Right atrium auricular region (tissue), 2 donors: Measurements from ENCODE around the gene OAS3. TPM values are rescaled to one million over a fixed set of nuclear protein-coding genes. Genes with fewer than 3 reads are reported as not detected.
A peak's percentile ranks its signal among the peaks of the same experiment; 100 is the strongest.

Source experiments
- DNase-seq: peaks from one replicate; pipeline ENCODE4 v3.0.0-alpha.2; 2019; ENCODE audit warnings: low spot score
- H3K27ac ChIP-seq, 2 donors: fragments of 200-600 bp; sonication (generic); 1 replicate in 1 of 2; 2 replicates in 1 of 2; pipeline ENCODE4 v1.5.1; 2016 to 2019
- H3K27me3 ChIP-seq, 2 donors: fragments of 200-600 bp; sonication (generic); one replicate each; pipeline versions ENCODE4 v1.5.1 to v1.6.0; 2017 to 2019
- H3K36me3 ChIP-seq: fragments of 200-600 bp; sonication (generic); one replicate; pipeline ENCODE4 v1.5.1; 2016
- H3K4me1 ChIP-seq, 2 donors: fragments of 200-600 bp; sonication (generic); one replicate each; pipeline versions ENCODE4 v1.5.1 to v1.6.0; 2017 to 2019
- H3K4me3 ChIP-seq, 2 donors: fragments of 200-600 bp; sonication (generic); 1 replicate in 1 of 2; 2 replicates in 1 of 2; pipeline ENCODE4 v1.5.1; 2017 to 2019; ENCODE audit warnings: mild to moderate bottlenecking in 1 of 2, moderate library complexity in 1 of 2
- H3K9me3 ChIP-seq, 2 donors: fragments of 200-600 bp; sonication (generic); one replicate each; pipeline ENCODE4 v1.5.1; 2019
- CTCF ChIP-seq, 2 donors: fragments of 200-600 bp; sonication (generic); IDR thresholded peaks; one replicate each; pipeline ENCODE4 v1.5.1; 2019; ENCODE audit warnings: antibody characterized with exemption in 2 of 2
- total RNA-seq, 2 donors: library from RNA; depleted of rRNA; stranded (reverse); fragments of >200 nt; gene quantifications; one replicate each; pipeline ENCODE4 v1.1.0, GENCODE V29; 2016

Gene OAS3
- total RNA-seq, 2 donors from 2014 or later, result 2.7 to 5.8 TPM

DNA sequence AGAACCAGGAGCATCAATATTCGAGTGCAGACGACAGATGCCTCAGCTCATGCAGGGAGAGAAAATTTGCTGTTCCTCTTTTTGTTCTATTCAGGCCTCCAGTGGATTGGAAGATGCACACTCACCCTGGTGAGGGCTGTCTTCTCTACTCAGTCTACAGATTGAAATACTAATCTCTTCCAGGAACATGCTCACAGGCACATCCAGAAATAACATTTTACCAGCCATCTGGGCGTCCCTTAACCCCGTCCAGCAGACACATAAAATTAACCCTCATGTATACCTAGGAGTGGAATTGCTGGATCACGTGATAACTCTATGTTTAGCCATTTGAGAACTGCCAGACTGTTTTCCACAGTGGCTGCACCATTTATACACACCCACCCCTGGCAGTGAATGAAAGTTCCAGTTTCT is 35.6 kb downstream of the OAS3 start:
- no peak for DNase-seq
- Histone ChIP-seq H3K36me3 (no peaks in the 10 kb centered on the region), H3K9me3 (no peaks in the 10 kb centered on the region), H3K27ac (no peak overlapping the region), H3K4me3 (no peak overlapping the region), H3K4me1 (peaks cover 0 to 14% of the 10 kb centered on the region in 2 donors), H3K27me3 (no peaks in the 10 kb centered on the region)
- no peak for TF ChIP-seq CTCF (IDR thresholded peaks at IDR 0.05)

DNA sequence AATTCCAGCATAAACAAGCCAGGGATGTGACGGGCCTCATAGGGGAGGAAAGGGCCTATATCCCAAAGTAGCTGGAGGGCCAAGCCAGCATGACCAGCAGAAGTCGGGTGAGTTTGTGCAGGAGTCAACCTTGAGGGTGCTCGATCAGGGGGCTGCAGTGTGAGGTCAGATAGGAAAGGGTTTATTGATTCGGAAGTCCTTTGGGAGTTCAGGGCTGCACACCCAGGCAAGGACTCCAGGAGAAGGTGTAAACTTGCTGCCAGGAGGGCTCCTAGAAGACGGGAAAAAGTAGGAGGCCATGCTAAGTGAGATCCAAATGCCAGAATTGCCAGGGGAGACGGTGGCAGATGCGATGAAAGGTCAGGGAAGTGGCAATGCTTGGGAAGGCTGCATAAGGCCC is 36.6 kb downstream of the OAS3 start:
- no peak for TF ChIP-seq CTCF (IDR thresholded peaks at IDR 0.05)
- no peak for DNase-seq
- Histone ChIP-seq H3K36me3 (no peaks in the 10 kb centered on the region), H3K27ac (no peak overlapping the region), H3K9me3 (no peaks in the 10 kb centered on the region), H3K4me3 (no peak overlapping the region), H3K27me3 (no peaks in the 10 kb centered on the region), H3K4me1 (peaks cover 0 to 20% of the 10 kb centered on the region in 2 donors)

- Histone ChIP-seq H3K9me3 (peaks cover 0 to 5% of the 10 kb centered on the region in 2 donors), H3K27ac (peak overlapping the region in 1 of 2 donors; percentile 81), H3K36me3 (no peaks in the 10 kb centered on the region), H3K4me3 (no peak overlapping the region), H3K27me3 (no peaks in the 10 kb centered on the region), H3K4me1 (peaks cover 0 to 13% of the 10 kb centered on the region in 2 donors)
- DNase-seq, result no peak
- TF ChIP-seq CTCF (IDR thresholded peaks at IDR 0.05), result no peak
Measured at GRCh38 chr12:112977139-112977538, 38.9 kb downstream of the OAS3 start.

- H3K27ac ChIP-seq, result peak overlapping the region; percentile 81 to 82
- H3K36me3 ChIP-seq, result no peaks in the 10 kb centered on the region
- peaks cover 0 to 13% of the 10 kb centered on the region in 2 donors for H3K4me1 ChIP-seq
- DNase-seq, result no peak
- peak overlapping the region; percentile 39 to 57 for H3K4me3 ChIP-seq
- peaks cover 0 to 10% of the 10 kb centered on the region in 2 donors for H3K9me3 ChIP-seq
- H3K27me3 ChIP-seq, result no peaks in the 10 kb centered on the region
- no peak for TF ChIP-seq CTCF (IDR thresholded peaks at IDR 0.05)
Measured at GRCh38 chr12:112977641-112978040, 39.4 kb downstream of the OAS3 start.

DNA sequence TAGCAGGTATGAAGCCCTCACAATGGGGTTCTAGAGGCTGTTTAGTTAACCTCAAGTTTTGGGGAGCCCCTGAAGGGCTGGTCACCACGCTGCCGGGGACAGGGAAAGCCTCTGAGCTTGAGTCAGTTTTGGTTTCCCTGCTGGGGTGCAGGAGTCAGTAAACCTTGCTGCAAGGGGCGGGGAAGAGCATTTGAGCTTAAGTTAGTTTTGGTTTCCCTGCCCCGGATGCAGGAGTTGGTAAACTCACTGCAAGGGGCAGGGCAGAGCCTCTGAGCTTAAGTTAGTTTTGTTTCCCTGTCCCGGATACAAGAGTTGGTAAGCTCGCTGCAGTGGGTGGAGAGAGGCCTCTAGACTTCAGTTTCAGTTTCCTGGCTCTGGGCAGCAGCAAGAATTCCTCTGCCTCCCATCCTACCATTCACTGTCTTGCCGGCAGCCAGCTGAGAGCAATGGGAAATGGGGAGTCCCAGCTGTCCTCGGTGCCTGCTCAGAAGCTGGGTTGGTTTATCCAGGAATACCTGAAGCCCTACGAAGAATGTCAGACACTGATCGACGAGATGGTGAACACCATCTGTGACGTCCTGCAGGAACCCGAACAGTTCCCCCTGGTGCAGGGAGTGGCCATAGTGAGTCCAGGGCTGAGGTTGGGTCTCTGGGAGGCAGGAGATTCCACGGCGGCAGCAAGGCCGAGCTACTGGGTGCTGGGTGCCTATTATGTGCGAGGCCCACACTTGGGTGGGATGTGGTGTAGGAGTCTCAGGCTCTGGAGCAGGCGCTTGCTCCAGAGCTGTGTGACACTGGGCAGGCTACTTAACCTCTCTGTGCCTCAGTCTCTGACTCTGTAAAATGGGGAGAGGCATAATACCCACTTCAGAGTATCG is 40.1 kb downstream of the OAS3 start, which contains the start of gene OAS2:
Gene OAS2 (plus strand): TSS at position 357 of the 878 bp plus-strand sequence. CDS start 90 bp downstream, at position 447.
- H3K36me3 ChIP-seq, result no peaks in the 10 kb centered on the region
- H3K4me3 ChIP-seq, result peak within 1 kb of the TSS; percentile 39 to 57
- H3K27ac ChIP-seq, result peak within 1 kb of the TSS; percentile 81 to 82
- peak; percentile 86 for DNase-seq
- no peaks in the 10 kb centered on the region for H3K27me3 ChIP-seq
- TF ChIP-seq CTCF (IDR thresholded peaks at IDR 0.05), result no peak
- H3K4me1 ChIP-seq, result peaks cover 0 to 13% of the 10 kb centered on the region in 2 donors
- peaks cover 0 to 11% of the 10 kb centered on the region in 2 donors for H3K9me3 ChIP-seq
